Fibroblast of mammary gland (primary cell): ENCODE data around the gene INS.

Source experiments
- DNase-seq: peaks from one replicate; pipeline ENCODE4 v3.0.0-alpha.2; 2010; ENCODE audit warnings: low read depth
- H3K4me3 ChIP-seq: 2 replicates; pipeline ENCODE4 v1.5.1; 2011; ENCODE audit warnings: low read depth, mild to moderate bottlenecking, low read length, moderate library complexity; ENCODE audit not compliant: control insufficient read depth
- CTCF ChIP-seq: conservative IDR thresholded peaks from 2 replicates; pipeline ENCODE4 v1.5.1; 2011; ENCODE audit warnings: low read depth, low read length, inconsistent platforms; ENCODE audit not compliant: control insufficient read depth, insufficient read depth

The INS gene

GRCh38 chr11:2155511-2155910, 5.5 kb downstream of the INS start:
- no peak for TF ChIP-seq CTCF
- no peak for DNase-seq
- H3K4me3 ChIP-seq: no peak overlapping the region

- no peak for TF ChIP-seq CTCF
- H3K4me3 ChIP-seq: no peak overlapping the region
- DNase-seq: no peak
These were observed 6.1 kb downstream of the INS start for GRCh38 chr11:2154889-2155288.

GRCh38 chr11:2154195-2154585, 6.8 kb downstream of the INS start:
- no peak for DNase-seq
- H3K4me3 ChIP-seq: no peak overlapping the region
- TF ChIP-seq CTCF: no peak

GRCh38 chr11:2153581-2154194, 7.3 kb downstream of the INS start:
- no peak for TF ChIP-seq CTCF
- DNase-seq: no peak
- H3K4me3 ChIP-seq: no peak overlapping the region

- DNase-seq: peak; percentile 62
- no peak overlapping the region for H3K4me3 ChIP-seq
- peak; percentile 66 for TF ChIP-seq CTCF
These were observed 9.3 kb downstream of the INS start for GRCh38 chr11:2151500-2152257.

- peak; percentile 48 for TF ChIP-seq CTCF
- no peak overlapping the region for H3K4me3 ChIP-seq
- DNase-seq: peak; percentile 47
These were observed 10.9 kb downstream of the INS start for GRCh38 chr11:2149864-2150847.
